ENCODE results near the gene NTRK3.

DNA sequence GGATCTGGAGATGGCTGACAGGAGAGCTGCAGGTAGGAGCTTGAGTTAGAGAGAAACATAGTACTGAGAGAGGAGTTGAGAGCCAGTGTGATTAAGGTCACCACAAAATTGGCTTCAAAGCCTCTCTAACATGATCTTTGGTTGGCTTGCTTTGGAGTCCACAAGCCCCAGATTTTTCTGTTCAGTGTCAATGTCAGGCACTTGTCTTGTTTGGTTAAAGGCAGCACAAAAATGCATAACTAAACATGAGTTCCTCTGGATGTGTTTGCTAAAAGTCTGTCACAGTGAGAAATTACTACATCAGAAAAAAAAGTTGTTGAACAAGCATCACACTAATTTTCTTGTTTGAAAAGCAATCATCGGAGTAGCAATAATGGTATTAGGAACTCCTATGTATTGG is 440.5 kb downstream of the NTRK3 start:
- TF ChIP-seq, protein P1, sequence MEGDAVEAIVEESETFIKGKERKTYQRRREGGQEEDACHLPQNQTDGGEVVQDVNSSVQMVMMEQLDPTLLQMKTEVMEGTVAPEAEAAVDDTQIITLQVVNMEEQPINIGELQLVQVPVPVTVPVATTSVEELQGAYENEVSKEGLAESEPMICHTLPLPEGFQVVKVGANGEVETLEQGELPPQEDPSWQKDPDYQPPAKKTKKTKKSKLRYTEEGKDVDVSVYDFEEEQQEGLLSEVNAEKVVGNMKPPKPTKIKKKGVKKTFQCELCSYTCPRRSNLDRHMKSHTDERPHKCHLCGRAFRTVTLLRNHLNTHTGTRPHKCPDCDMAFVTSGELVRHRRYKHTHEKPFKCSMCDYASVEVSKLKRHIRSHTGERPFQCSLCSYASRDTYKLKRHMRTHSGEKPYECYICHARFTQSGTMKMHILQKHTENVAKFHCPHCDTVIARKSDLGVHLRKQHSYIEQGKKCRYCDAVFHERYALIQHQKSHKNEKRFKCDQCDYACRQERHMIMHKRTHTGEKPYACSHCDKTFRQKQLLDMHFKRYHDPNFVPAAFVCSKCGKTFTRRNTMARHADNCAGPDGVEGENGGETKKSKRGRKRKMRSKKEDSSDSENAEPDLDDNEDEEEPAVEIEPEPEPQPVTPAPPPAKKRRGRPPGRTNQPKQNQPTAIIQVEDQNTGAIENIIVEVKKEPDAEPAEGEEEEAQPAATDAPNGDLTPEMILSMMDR (IDR thresholded peaks at IDR 0.05; ENCODE audit: low read depth, low read length, missing input control): no peak
- TF ChIP-seq HNF4G (IDR thresholded peaks at IDR 0.05): no peak
- no peak for TF ChIP-seq GABPA (IDR thresholded peaks at IDR 0.05 in 1 of 2, conservative IDR thresholded peaks at IDR 0.05 in 1 of 2)
- no peak for TF ChIP-seq YY1 (IDR thresholded peaks at IDR 0.05)
- TF ChIP-seq JUND (IDR thresholded peaks at IDR 0.05): no peak
- no peak for TF ChIP-seq FOXA1 (IDR thresholded peaks at IDR 0.05)
- TF ChIP-seq, protein P2, sequence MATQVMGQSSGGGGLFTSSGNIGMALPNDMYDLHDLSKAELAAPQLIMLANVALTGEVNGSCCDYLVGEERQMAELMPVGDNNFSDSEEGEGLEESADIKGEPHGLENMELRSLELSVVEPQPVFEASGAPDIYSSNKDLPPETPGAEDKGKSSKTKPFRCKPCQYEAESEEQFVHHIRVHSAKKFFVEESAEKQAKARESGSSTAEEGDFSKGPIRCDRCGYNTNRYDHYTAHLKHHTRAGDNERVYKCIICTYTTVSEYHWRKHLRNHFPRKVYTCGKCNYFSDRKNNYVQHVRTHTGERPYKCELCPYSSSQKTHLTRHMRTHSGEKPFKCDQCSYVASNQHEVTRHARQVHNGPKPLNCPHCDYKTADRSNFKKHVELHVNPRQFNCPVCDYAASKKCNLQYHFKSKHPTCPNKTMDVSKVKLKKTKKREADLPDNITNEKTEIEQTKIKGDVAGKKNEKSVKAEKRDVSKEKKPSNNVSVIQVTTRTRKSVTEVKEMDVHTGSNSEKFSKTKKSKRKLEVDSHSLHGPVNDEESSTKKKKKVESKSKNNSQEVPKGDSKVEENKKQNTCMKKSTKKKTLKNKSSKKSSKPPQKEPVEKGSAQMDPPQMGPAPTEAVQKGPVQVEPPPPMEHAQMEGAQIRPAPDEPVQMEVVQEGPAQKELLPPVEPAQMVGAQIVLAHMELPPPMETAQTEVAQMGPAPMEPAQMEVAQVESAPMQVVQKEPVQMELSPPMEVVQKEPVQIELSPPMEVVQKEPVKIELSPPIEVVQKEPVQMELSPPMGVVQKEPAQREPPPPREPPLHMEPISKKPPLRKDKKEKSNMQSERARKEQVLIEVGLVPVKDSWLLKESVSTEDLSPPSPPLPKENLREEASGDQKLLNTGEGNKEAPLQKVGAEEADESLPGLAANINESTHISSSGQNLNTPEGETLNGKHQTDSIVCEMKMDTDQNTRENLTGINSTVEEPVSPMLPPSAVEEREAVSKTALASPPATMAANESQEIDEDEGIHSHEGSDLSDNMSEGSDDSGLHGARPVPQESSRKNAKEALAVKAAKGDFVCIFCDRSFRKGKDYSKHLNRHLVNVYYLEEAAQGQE (IDR thresholded peaks at IDR 0.05): no peak
